Skeletal muscle cell (primary cell): ENCODE data around the gene RER1.

ENCODE experiments used
- DNase-seq: peaks from one replicate; pipeline ENCODE4 v3.0.0-alpha.2; 2010; ENCODE audit warnings: low read depth
- H3K4me3 ChIP-seq: 2 replicates; pipeline ENCODE4 v1.5.1; 2011; ENCODE audit warnings: low read depth, mild to moderate bottlenecking, control low read depth, low read length, moderate library complexity

Gene RER1

GRCh38 chr1:2403273-2403672, 11.6 kb downstream of the RER1 start:
- no peak for DNase-seq
- H3K4me3 ChIP-seq = no peak overlapping the region

GRCh38 chr1:2404142-2404889, 12.7 kb downstream of the RER1 start:
- DNase-seq = no peak
- no peak overlapping the region for H3K4me3 ChIP-seq

GRCh38 chr1:2404890-2405511, 13.4 kb downstream of the RER1 start:
- no peak overlapping the region for H3K4me3 ChIP-seq
- no peak for DNase-seq

DNA sequence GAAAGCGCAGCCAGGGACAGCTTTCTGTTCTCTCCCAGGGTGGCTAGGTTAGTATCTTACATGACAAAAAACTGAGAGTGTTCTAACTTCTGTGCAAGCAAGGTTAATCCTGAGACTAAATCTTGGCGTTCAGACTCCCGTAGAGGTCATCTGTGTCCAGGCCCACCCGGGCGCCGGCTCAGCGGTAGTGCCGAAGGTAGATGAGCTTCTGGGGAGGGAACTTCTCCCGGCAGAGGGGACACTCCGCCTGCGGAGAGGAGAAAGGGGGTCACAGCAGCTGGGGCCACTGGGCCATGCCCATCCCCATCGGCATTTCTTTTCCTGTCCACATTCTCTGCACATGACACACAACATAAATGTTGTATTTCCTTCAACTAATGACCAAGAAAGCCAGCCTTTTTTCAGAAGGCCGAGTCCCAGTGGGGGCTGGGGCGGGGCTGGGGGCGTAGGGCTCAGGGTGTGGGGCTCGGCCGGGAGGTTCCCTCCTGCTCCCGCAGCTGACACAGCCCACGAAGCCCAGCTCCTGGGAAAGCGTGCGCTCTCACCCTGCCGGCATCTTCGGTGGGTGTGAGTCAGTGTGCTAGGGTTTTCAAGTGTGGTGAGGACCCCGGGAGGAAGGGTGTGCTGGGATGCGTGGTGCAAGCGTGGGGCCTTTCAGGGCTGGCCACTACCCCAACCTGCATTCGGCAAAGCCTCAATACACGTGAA, 14.1 kb downstream of the RER1 start:
- no peak for DNase-seq
- H3K4me3 ChIP-seq = no peak overlapping the region

GRCh38 chr1:2406451-2407041, 14.9 kb downstream of the RER1 start:
- no peak for DNase-seq
- no peak overlapping the region for H3K4me3 ChIP-seq

DNA sequence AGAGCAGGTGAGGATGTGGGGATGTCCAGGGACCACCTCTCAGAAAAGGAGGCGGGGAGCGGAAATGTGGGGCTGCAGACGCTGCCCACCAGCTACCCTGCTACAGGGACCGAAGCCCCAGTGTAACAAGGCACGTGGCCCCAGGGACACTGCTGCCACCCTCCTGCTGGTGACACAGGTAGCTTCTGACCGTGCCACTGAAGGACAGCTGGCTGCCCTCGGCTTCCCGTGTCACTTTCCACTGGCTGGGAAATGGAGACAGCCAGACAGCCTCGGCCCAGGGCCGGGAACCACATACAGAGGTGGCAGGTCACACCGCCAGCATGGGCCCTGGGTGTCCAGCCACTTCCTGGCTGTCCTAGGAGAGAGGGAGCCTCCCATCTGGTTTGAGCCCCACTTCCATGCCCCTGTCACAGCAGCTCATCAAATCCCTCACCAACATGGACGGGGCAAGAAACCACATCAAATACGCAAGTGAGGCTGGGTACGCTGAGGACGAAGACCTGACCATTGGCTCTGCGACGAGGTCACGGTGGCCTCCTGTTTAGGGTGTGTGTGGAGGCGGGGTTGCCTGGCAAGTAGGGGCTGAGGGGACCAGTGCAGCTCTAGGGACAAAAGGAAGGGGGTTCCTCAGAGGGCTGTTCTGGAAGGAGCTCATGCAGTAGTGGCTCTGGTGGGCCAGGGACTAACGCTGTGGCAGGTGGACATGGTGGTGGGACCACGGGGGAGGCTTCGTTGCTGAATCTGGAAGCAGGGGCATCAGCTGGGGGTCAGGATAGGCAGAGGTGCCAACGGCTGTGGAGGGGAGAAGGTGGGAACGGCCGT, 15.7 kb downstream of the RER1 start:
- no peak overlapping the region for H3K4me3 ChIP-seq
- DNase-seq = no peak

GRCh38 chr1:2407991-2408275, 16.3 kb downstream of the RER1 start:
- no peak for DNase-seq

GRCh38 chr1:2408456-2408855, 16.8 kb downstream of the RER1 start:
- no peak overlapping the region for H3K4me3 ChIP-seq
- no peak for DNase-seq

More at GRCh38 chr1:2407991-2408275, 16.3 kb downstream of the RER1 start:
- no peak overlapping the region for H3K4me3 ChIP-seq

DNA sequence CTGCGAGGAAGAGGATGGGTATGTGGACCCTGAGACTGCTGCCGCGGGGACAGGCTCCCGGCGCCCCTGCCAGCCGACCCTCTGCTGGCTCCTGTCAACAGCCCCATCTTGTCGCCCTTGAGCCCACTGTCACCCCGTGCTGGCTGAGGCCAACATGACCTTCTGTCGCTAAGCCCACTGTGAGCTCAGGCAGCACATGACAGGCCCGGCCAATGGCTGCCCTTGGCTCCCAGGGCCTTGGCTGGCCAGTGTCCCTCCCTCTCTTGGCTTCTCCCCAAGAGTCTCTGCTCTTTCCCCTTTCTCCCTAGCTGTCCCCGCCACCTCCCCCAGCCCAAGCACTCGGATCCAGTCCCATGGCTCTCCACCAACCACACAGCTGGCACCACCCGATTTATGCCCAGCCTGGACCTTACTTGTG, 17.2 kb downstream of the RER1 start:
- DNase-seq = no peak
- no peak overlapping the region for H3K4me3 ChIP-seq

GRCh38 chr1:2409745-2410144, 18.1 kb downstream of the RER1 start:
- DNase-seq = no peak
- no peak overlapping the region for H3K4me3 ChIP-seq

- no peak for DNase-seq
These were observed 20.3 kb downstream of the RER1 start for GRCh38 chr1:2411801-2412394.

GRCh38 chr1:2412395-2412772, 20.7 kb downstream of the RER1 start, which contains the start of gene PEX10:
TSS of gene PEX10 (minus strand) at chr1:2412564. CDS start at chr1:2412502, 62 bp downstream.
- peak; percentile 79 for DNase-seq
- H3K4me3 ChIP-seq = peak within 1 kb of the TSS; percentile 93

More at GRCh38 chr1:2411801-2412394, 20.3 kb downstream of the RER1 start:
- peak overlapping the region; percentile 93 for H3K4me3 ChIP-seq

DNA sequence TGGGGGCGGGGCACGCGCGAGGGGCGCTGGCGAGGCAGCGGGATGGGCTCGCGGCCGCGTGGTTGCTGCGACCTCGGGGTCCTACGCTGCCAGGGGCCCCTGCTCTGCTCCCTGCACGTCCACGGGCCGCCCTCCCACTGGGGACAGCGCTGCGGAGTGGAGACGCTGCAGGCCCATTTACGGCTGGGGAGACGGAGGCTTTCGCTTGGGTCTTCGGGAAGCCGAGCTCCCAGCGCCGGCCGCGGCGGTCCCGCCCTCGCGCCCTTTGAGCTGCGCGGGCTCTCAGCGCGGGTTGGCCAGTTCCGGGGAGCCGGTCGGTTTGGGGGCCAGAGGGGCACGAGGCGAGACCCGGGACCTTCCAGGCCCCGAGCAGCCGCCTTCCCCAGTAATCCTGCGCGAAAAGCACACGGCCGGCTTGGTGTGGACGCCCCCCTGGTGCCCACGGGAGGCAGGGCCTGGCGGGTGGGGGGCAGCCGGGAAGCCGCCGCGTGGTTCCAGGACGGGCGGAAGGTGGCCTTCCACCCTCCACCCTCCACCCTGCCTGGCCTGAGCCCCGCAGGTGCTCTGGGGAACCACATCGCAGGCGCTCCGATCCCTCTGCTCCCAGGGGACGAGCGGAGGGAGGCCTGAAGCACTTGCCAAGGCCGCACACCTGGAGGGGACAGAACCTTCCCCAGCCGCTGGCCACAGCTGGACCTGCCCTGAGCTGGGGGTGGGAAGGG, 21.3 kb downstream of the RER1 start:
- DNase-seq = no peak
- peak overlapping the region; percentile 93 for H3K4me3 ChIP-seq

- DNase-seq = no peak
- peak overlapping the region; percentile 93 for H3K4me3 ChIP-seq
These were observed 22.1 kb downstream of the RER1 start for GRCh38 chr1:2413495-2414296.

DNA sequence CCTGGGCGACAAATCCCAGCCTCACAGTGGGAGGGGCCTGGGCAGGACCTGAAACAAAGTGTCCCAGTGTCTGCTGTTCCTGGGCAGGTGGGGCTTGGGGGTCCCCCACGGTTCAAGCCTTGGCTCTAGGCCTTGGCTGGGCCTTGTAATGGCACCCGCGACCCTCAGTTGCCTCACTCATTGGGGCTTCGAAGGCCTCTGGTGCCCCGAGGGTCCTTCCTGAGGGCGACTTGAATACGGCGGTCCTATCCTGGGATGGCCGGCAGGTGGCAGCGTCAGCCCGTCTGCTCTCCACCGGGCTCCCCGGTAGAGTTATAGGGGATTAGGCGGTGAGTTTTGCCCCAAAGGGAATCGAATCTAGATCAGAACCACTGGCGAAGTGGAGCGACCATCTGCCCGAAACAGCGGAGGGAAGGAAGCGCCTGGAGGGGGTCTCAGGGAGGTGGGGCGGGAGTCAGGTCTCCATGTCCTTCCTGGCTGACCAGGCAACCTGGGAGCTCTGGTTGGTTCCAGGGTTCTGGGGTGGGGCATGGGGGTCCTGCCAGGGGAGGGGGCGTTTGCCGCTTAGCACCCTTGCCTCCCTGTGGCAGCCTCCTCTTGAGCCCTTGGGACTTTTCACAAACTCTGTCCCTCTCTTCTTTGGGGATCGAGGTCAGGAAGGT, 22.8 kb downstream of the RER1 start:
- DNase-seq = no peak
- H3K4me3 ChIP-seq = no peak overlapping the region

DNA sequence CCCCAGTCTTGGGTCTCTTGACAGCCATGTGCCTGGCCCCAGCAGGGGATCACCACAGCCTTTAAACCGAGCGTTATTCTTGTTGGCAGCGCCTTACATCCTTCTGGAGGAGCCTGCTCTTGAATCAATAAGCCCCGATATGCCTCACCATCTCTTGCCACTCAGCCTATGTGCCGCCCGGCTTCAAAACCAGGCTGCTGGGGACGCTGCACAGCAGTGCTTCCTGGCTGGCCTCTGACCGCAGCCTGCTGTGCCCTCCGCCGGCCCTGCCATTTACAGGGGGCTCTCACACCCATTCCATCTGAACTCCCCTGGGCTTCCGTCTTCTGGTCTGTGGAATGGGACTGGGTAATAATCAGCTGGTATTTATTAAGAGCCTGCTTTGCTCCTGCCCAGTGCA, 23.7 kb downstream of the RER1 start:
- DNase-seq = no peak
- no peak overlapping the region for H3K4me3 ChIP-seq

GRCh38 chr1:2415801-2416208, 24.2 kb downstream of the RER1 start:
- DNase-seq = no peak
- no peak overlapping the region for H3K4me3 ChIP-seq
